ENCODE data around the gene GALNT7.
"Not testable (repeated sequence)": the region's sequence is repeated elsewhere in the genome, so short reads cannot be mapped to it uniquely, and the experiment has no call there.

GALNT7 gene

GRCh38 chr4:173168396-173169177, at the start of gene GALNT7:
TSS of gene GALNT7 (plus strand) at chr4:173168811. CDS start at chr4:173168836, 25 bp downstream.
- no peak for FAIRE-seq

- FAIRE-seq, result not testable (repeated sequence)
Observed at GRCh38 chr4:173118819-173119218, 49.8 kb upstream of the GALNT7 start.

GRCh38 chr4:173119818-173120217, 48.8 kb upstream of the GALNT7 start:
- no peak for FAIRE-seq

- FAIRE-seq, result no peak
Observed at GRCh38 chr4:173121076-173121561, 47.5 kb upstream of the GALNT7 start.

GRCh38 chr4:173124209-173124865, 44.3 kb upstream of the GALNT7 start:
- no peak for FAIRE-seq

GRCh38 chr4:173125216-173125812, 43.3 kb upstream of the GALNT7 start:
- no peak for FAIRE-seq

GRCh38 chr4:173128199-173128890, 40.3 kb upstream of the GALNT7 start:
- no peak for FAIRE-seq

GRCh38 chr4:173130687-173131086, 37.9 kb upstream of the GALNT7 start:
- FAIRE-seq, result no peak

- no peak for FAIRE-seq
Observed at GRCh38 chr4:173134426-173134825, 34.2 kb upstream of the GALNT7 start.

GRCh38 chr4:173135241-173135847, 33.3 kb upstream of the GALNT7 start:
- FAIRE-seq, result no peak

GRCh38 chr4:173138624-173139023, 30.0 kb upstream of the GALNT7 start:
- FAIRE-seq, result no peak

- FAIRE-seq, result no peak
Observed at GRCh38 chr4:173139561-173139960, 29.1 kb upstream of the GALNT7 start.

- FAIRE-seq, result no peak
Observed at GRCh38 chr4:173145131-173145530, 23.5 kb upstream of the GALNT7 start.

- no peak for FAIRE-seq
Observed at GRCh38 chr4:173146456-173146855, 22.2 kb upstream of the GALNT7 start.

- no peak for FAIRE-seq
Observed at GRCh38 chr4:173151496-173151895, 17.1 kb upstream of the GALNT7 start.

GRCh38 chr4:173152104-173152503, 16.5 kb upstream of the GALNT7 start:
- FAIRE-seq, result no peak

GRCh38 chr4:173153445-173153844, 15.2 kb upstream of the GALNT7 start:
- FAIRE-seq, result peak; percentile 5

GRCh38 chr4:173159791-173160190, 8.8 kb upstream of the GALNT7 start:
- no peak for FAIRE-seq

GRCh38 chr4:173160871-173161270, 7.7 kb upstream of the GALNT7 start:
- FAIRE-seq, result no peak

- no peak for FAIRE-seq
Observed at GRCh38 chr4:173161311-173161710, 7.3 kb upstream of the GALNT7 start.

- FAIRE-seq, result no peak
Observed at GRCh38 chr4:173165706-173166105, 2.9 kb upstream of the GALNT7 start.

GRCh38 chr4:173166491-173166890, 2.1 kb upstream of the GALNT7 start:
- no peak for FAIRE-seq
